ENCODE data around the gene ECT2. TPM values are rescaled to one million over a fixed set of nuclear protein-coding genes. Genes with fewer than 3 reads are reported as not detected.
A peak's percentile ranks its signal among the peaks of the same experiment; 100 is the strongest.
"Not testable (repeated sequence)": the region's sequence is repeated elsewhere in the genome, so short reads cannot be mapped to it uniquely, and the experiment has no call there.

ECT2 gene, protein sequence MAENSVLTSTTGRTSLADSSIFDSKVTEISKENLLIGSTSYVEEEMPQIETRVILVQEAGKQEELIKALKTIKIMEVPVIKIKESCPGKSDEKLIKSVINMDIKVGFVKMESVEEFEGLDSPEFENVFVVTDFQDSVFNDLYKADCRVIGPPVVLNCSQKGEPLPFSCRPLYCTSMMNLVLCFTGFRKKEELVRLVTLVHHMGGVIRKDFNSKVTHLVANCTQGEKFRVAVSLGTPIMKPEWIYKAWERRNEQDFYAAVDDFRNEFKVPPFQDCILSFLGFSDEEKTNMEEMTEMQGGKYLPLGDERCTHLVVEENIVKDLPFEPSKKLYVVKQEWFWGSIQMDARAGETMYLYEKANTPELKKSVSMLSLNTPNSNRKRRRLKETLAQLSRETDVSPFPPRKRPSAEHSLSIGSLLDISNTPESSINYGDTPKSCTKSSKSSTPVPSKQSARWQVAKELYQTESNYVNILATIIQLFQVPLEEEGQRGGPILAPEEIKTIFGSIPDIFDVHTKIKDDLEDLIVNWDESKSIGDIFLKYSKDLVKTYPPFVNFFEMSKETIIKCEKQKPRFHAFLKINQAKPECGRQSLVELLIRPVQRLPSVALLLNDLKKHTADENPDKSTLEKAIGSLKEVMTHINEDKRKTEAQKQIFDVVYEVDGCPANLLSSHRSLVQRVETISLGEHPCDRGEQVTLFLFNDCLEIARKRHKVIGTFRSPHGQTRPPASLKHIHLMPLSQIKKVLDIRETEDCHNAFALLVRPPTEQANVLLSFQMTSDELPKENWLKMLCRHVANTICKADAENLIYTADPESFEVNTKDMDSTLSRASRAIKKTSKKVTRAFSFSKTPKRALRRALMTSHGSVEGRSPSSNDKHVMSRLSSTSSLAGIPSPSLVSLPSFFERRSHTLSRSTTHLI
- 9.1 TPM for total RNA-seq
- long read RNA-seq: 0 reads

GRCh38 chr3:172750368-172751174, at the start of gene ECT2:
TSS of gene ECT2 (plus strand) at chr3:172750726. CDS start at chr3:172754531, 3,805 bp downstream.
- DNase-seq (ENCODE audit: low spot score): peak; percentile 99

- DNase-seq (ENCODE audit: low spot score): no peak
These were observed 49.5 kb upstream of the ECT2 start for GRCh38 chr3:172700936-172701455.

DNA sequence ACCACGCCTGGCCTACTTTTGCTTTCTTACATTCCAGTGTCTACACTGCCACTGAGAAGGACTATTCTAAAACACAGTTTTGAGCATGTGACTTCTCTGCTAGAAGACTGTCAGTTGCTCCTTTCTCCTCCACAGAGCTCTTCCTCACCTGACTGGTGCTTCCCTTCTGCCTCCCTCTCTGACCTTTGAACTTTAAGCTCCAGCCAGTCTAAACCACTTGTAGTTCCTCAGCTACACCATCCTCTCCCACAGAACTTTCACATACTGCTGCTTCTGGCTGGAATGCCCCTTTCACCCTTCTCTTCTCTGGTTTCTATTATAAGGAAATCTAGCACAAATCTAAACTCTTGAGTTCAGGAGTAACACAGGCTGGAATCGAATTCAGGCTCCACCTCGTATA, 48.8 kb upstream of the ECT2 start:
- no peak for DNase-seq (ENCODE audit: low spot score)

DNA sequence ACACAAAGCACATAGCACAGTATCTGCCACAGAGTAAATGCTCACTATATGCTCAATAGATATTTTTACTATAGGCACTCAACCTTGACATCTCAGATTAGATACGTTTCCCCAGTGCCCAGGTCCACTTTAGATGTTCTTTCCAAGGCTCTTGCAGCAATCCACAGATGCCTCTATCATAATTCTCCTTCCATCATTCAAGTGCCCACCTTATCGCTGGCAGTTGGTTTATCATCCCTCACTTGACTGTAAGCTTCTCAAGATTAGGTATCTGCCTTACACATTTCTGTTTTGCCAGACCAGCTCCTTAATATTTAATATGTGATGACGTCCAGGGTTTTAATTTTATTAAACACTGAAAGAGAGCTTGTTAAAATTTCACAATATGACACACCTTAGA, 48.3 kb upstream of the ECT2 start:
- no peak for DNase-seq (ENCODE audit: low spot score)

DNA sequence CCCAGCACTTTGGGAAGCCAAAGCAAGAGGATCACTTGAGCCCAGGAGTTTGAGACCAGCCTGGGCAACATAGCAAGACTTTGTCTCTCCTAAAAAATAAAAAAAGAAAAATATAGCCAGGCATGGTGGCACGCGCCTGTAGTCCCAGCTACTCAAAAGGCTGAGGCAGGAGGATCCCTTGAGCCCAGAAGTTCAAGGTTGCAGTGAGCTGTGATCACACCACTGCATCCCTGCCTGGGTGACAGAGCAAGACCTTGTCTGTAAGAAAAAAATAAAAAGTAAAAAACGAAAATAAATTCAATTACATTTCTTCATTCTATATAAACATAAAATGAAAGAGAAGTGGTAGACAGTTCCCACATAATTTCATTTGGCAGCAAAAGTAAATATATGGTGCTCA, 47.8 kb upstream of the ECT2 start:
- not testable (repeated sequence) for DNase-seq (ENCODE audit: low spot score)

DNA sequence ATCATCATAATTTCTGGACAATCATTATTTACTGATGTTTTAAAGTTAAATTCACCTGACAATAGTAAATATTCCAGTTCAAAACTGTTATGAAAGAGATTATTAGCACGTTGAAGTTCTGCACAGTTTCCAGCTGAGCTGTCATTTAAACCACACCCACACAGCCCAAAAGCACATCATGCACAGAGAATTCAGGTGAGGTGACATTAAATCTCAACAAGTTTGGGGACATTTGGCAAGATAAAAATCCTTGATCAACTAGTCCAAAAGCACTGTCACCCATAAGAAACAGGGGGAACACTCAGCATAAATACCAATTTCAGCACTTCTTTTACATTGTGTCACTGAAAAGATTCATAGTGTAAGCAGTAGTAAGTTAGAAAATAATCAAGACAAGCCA, 46.5 kb upstream of the ECT2 start:
- DNase-seq (ENCODE audit: low spot score): no peak

- no peak for DNase-seq (ENCODE audit: low spot score)
These were observed 45.4 kb upstream of the ECT2 start for GRCh38 chr3:172705170-172705569.

DNA sequence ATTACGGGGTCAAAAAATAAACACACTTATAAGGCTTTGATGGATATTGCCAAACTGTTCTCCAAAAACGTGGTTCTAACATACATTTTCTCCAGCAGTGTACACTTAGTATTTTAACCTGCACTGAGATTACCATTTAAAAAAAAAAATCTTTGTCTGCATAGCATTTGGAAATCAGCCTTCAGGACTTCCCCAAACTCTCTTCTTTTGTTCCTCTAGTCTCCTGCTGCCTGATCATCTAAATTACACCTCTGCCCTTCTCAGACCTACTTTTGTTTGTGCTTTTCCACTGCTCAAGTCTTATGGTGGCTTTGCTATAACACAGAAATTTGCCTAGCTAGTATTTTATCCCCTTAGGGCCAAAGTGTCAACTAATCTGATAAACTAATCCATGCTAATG, 43.5 kb upstream of the ECT2 start:
- DNase-seq (ENCODE audit: low spot score): no peak

GRCh38 chr3:172707967-172708366, 42.6 kb upstream of the ECT2 start:
- DNase-seq (ENCODE audit: low spot score): no peak

GRCh38 chr3:172708921-172709773, 41.4 kb upstream of the ECT2 start:
- DNase-seq (ENCODE audit: low spot score): no peak

DNA sequence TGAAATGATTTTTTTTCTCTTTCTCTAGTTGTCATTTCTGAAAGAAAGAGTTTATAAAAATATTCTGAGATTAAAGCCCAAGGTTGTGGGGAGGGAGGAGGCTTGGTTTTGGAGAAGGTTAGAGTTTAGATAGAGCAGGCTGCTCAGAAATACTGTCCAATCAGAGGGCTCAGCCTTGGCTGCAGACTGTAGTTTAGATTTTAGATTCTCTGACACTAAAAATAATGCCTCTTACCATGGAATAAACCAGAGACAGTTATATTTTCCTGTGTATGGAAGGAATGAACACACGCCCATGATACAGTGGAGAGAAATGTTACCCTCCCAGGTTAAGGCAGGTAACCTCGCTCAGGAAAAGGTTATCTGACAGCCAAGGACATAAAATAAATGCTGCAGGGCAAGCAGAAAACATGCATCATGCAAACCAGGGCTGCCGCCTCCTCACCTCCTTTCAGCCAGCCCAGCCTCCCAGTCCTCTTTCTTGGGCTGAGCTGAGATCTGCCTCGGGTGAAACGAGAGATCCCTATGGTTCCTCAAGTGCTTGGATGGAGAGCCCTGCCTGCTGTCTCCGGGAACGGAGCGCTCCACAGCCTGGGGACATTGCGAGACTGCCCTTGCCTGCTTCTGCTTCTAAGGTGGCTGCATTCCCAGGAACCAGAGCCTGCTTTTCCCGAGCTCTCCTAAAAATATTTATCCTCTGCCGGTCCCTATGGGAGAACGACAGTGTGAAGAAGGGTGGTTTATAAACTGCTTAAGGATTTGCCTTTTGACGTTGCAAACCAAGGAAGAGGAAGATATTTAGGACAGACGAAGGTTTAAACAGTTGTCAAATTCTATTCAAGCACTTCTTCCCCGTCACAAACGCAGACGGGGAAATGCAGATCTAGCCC, 40.5 kb upstream of the ECT2 start:
- no peak for DNase-seq (ENCODE audit: low spot score)

DNA sequence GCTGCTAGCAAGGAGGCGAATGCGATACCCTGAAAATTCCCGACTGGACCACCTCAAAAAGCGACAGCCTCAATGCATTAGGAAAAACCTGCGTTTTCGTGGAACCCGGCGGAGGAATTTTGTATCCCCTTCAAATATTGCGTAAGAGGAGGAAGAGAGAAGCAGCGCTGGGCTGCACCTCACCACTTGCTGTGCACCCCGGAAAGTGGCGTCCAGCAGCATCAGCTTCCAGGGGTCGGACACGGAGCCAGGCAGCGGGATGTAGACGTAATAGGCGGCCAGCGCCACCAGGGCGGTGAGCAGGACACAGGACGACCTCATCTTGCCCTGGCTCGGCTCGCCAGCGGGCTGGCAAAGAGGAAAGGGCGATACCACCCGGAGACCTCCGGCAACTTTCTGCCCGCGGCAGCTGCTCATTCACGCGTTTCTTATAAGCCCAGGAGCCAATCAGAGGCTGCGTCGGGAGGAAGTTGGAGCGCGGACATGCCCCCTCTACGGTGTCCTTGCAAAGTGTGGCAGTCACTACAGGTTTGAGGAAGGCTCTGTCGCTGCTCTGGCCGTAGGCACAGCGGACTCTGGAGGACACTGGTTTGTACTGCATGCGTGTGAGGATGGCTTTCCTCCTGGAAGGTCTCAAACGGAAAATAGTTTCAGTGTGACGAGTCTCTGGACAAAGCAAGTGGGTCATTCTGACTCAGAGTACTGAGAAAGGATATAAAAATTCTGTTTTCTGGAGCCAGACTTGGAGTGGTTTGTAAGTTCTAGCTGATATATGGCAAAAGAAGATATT, 39.7 kb upstream of the ECT2 start, which contains the start of gene NCEH1:
Gene NCEH1 (minus strand): TSS at position 404 of the 790 bp plus-strand sequence. CDS start 83 bp downstream, at position 321.
- DNase-seq (ENCODE audit: low spot score): peak; percentile 94

DNA sequence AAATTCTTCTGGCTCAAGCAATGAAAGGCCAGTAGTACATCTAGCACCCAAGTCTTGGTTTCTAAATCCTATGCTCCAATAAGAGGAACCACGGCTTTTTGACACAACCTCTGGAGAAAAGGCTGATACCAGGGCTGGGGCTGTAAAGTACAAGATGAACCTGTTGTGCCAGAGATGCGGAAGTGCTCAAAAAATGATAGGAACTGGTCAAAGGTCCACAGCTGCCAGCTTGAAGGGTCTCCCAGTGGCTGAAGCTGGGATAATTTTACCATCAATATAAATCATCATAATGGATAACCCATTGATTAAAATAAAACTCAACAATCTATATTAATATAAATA, 39.1 kb upstream of the ECT2 start:
- DNase-seq (ENCODE audit: low spot score): no peak

- no peak for DNase-seq (ENCODE audit: low spot score)
These were observed 37.2 kb upstream of the ECT2 start for GRCh38 chr3:172713316-172713715.

DNA sequence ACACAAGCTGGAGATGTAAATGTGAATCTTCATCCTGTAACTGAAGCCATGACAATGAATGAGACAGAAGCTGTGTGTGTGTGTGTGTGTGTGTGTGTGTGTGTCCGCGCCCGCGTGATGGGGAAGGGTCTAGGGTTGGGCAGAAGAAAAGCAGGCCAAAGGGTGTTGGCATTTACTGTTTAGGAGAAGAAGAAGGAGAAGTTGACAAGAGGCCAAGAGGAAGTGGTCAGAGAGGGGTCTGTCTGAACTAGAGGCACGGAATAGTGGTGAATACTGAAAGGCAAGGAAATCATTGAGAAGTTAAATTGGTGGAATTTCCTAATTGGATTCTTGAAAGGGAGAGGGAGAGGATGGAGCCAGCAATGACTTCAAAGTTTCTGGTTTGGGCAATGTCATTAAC, 34.0 kb upstream of the ECT2 start:
- no peak for DNase-seq (ENCODE audit: low spot score)

DNA sequence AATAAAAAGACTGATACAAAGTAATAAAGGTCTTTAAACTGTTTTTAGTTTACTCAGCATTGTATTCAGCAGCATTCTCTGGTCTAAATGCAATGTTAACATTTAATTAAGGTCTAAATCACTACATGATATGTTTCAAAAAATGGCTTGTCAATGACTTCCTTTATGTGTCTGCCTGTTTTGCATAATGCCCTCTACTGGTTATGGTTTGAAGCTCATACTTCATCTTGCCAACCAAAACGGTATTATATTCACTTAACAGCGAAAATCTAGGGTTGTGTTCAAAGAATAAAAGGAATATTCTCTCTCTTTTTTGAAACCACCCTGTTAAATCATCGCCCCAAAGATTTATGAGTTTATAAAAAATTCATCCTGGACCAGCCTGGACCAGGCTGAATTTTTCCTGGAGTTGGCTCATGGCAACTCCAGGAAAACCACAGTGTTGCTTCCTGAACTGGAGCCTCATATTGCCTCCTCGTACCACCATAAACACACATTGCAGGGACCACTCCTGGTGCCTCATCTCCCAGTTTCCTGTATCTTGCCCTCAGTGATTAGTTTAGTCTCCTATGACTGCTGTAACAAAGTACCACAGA, 32.9 kb upstream of the ECT2 start:
- no peak for DNase-seq (ENCODE audit: low spot score)

DNA sequence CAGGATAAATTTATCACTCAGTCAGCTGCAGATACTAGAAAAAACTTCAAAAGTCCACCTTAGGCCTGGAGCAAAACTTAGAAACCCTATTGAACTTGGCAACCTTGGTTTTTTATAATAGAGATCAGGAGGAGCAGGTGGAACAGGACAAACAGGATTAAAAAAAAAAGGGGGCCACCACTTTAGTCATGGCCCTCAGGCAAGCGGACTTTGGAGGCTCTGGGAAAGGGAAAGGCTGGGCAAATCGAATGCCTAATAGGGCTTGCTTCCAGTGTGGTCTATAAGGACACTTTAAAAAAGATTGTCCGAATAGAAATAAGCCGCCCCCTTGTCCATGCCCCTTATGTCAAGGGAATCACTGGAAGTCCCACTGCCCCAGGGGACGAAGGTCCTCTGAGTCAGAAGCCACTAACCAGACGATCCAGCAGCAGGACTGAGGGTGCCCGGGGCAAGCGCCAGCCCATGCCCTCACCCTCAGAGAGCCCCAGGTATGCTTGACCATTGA, 27.9 kb upstream of the ECT2 start:
- not testable (repeated sequence) for DNase-seq (ENCODE audit: low spot score)

GRCh38 chr3:172726380-172726779, 24.1 kb upstream of the ECT2 start:
- no peak for DNase-seq (ENCODE audit: low spot score)

All from mesenteric fat pad (tissue), 1 donor.